Suprapubic skin (tissue), 4 donors: ENCODE measurements around the gene DLEU7.

Experiments
- EP300 ChIP-seq: sonication (generic); formaldehyde crosslinking; IDR thresholded peaks from one replicate; pipeline ENCODE4 v1.6.1; 2017; ENCODE audit warnings: antibody characterized with exemption
- POLR2A ChIP-seq, 2 donors: fragments of 450-650 bp; IDR thresholded peaks; one replicate each; pipeline ENCODE4 v1.6.1; 2017; ENCODE audit warnings: antibody characterized with exemption in 2 of 2, mild to moderate bottlenecking in 2 of 2, moderate library complexity in 2 of 2
- POLR2AphosphoS5 ChIP-seq, 3 donors: sonication (generic); formaldehyde crosslinking; IDR thresholded peaks; one replicate each; pipeline ENCODE4 v1.6.1; 2017; ENCODE audit warnings: antibody characterized with exemption in 3 of 3
- TF ChIP-seq, protein P1 (sequence below), 2 donors: fragments of 200-600 bp in 1 of 2; fragments of 450-650 bp in 1 of 2; sonication (generic) in 1 of 2; IDR thresholded peaks; one replicate each; pipeline ENCODE4 v1.5.1; 2016 to 2019; ENCODE audit warnings: antibody characterized with exemption in 2 of 2, mild to moderate bottlenecking in 1 of 2, moderate library complexity in 1 of 2

DNA sequence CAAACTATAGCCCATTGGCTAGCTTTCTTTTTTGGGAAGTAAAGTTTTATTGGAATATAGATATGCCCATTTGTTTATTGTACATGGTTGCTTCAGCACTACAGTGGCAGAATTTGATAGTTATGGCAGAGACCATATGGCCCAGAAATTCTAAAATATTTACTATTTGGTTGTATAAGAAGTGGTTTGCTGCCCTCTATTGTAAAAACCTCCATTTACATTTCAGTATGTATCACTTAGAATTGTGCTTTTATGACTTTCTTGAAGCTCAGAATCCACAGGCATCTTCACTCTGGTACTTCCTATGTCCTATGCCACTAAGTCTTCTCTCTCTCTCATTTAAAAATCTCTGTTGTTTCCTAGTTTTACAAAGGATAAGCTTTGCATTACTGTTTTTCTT lies 37.7 kb downstream of the DLEU7 start:
- TF ChIP-seq, protein P1, sequence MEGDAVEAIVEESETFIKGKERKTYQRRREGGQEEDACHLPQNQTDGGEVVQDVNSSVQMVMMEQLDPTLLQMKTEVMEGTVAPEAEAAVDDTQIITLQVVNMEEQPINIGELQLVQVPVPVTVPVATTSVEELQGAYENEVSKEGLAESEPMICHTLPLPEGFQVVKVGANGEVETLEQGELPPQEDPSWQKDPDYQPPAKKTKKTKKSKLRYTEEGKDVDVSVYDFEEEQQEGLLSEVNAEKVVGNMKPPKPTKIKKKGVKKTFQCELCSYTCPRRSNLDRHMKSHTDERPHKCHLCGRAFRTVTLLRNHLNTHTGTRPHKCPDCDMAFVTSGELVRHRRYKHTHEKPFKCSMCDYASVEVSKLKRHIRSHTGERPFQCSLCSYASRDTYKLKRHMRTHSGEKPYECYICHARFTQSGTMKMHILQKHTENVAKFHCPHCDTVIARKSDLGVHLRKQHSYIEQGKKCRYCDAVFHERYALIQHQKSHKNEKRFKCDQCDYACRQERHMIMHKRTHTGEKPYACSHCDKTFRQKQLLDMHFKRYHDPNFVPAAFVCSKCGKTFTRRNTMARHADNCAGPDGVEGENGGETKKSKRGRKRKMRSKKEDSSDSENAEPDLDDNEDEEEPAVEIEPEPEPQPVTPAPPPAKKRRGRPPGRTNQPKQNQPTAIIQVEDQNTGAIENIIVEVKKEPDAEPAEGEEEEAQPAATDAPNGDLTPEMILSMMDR (IDR thresholded peaks at IDR 0.05), result no peak
- no peak for TF ChIP-seq POLR2A (IDR thresholded peaks at IDR 0.05)
- no peak for TF ChIP-seq EP300
- no peak for TF ChIP-seq POLR2AphosphoS5 (IDR thresholded peaks at IDR 0.05)
